ENCODE measurements around the gene PHC1. TPM values are rescaled to one million over a fixed set of nuclear protein-coding genes. Genes with fewer than 3 reads are reported as not detected.
A peak's percentile ranks its signal among the peaks of the same experiment; 100 is the strongest.
"Not testable (repeated sequence)": the region's sequence is repeated elsewhere in the genome, so short reads cannot be mapped to it uniquely, and the experiment has no call there.

PHC1 gene
- total and polyA plus RNA-seq, 5 donors from 2014 or later = 15.5 to 46.6 (median 16.8) TPM

DNA sequence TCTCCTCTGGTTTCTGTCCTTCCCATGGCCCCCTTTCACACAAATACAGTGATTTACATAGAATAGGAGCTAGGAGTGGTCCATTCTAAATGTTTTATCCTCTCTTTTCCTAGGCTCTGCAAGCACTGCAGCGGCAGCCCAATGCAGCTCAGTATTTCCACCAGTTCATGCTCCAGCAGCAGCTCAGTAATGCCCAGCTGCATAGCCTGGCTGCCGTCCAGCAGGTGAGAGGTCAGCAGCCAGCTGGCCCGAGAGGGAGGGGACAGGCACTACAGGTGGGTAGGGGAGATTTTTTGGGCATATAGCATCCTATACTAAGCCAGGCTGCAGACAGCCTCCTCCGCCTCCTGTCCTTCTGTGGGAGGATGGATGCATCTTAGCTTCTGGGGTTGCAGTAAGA is 5.3 kb downstream of the PHC1 start:
- ATAC-seq (ENCODE audit: low read depth in 2 of 2); H3K27me3 ChIP-seq (ENCODE audit: control insufficient read depth, insufficient read depth, low read length); H3K27ac ChIP-seq (ENCODE audit: insufficient read depth, low read length, poor library complexity, severe bottlenecking); H3K4me1 Mint-ChIP-seq; H3K9me3 ChIP-seq (ENCODE audit: control insufficient read depth in 2 of 2, low read length in 2 of 2); H3K4me3 Mint-ChIP-seq; H3K27me3 Mint-ChIP-seq; H3K27ac Mint-ChIP-seq; H3K4me3 ChIP-seq (ENCODE audit: low read depth, low read length); DNase-seq; H3K9me3 Mint-ChIP-seq: not testable (repeated sequence)
- peaks cover 31% of the 10 kb centered on the region for H3K36me3 Mint-ChIP-seq
- Histone ChIP-seq H3K36me3 (ENCODE audit: control insufficient read depth, insufficient read depth, low read length) (peaks cover 35% of the 10 kb centered on the region), H3K4me1 (ENCODE audit: control insufficient read depth, insufficient read depth, low read length, poor library complexity, severe bottlenecking) (peaks cover 18% of the 10 kb centered on the region)

DNA sequence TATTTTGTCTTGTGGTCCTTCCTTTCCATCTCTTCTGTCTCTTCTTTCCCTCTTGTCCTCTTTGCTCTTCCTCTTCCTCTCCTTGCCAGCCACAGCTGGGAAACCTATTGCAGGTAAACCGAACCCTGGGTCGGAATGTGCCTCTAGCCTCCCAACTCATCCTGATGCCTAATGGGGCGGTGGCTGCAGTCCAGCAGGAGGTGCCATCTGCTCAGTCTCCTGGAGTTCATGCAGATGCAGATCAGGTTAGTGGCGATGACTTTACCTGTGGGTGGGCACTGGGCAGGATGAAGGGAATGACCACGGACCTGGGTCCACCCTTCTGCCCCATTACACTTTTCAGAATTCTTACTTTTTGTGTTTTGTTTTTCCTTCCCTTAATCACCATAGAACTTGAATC is 8.2 kb downstream of the PHC1 start:
- ATAC-seq (ENCODE audit: low read depth in 2 of 2) (no peak), DNase-seq (no peak)
- H3K4me3 ChIP-seq (ENCODE audit: low read depth, low read length) = no peak overlapping the region
- Mint-ChIP-seq H3K4me3 (no peak overlapping the region), H3K9me3 (peaks cover 0 to 2% (median 0%) of the 10 kb centered on the region in 7 donors), H3K36me3 (peaks cover 31% of the 10 kb centered on the region), H3K27me3 (no peaks in the 10 kb centered on the region), H3K4me1 (peaks cover 0 to 3% (median 0%) of the 10 kb centered on the region in 4 donors), H3K27ac (peak overlapping the region in 2 of 3 donors; percentile 27 to 64)
- H3K27me3 ChIP-seq (ENCODE audit: control insufficient read depth, insufficient read depth, low read length) = no peaks in the 10 kb centered on the region
- H3K9me3 ChIP-seq (ENCODE audit: control insufficient read depth in 2 of 2, low read length in 2 of 2) = no peaks in the 10 kb centered on the region
- H3K4me1 ChIP-seq (ENCODE audit: control insufficient read depth, insufficient read depth, low read length, poor library complexity, severe bottlenecking) = no peaks in the 10 kb centered on the region
- no peak overlapping the region for H3K27ac ChIP-seq (ENCODE audit: insufficient read depth, low read length, poor library complexity, severe bottlenecking)
- peaks cover 37% of the 10 kb centered on the region for H3K36me3 ChIP-seq (ENCODE audit: control insufficient read depth, insufficient read depth, low read length)

DNA sequence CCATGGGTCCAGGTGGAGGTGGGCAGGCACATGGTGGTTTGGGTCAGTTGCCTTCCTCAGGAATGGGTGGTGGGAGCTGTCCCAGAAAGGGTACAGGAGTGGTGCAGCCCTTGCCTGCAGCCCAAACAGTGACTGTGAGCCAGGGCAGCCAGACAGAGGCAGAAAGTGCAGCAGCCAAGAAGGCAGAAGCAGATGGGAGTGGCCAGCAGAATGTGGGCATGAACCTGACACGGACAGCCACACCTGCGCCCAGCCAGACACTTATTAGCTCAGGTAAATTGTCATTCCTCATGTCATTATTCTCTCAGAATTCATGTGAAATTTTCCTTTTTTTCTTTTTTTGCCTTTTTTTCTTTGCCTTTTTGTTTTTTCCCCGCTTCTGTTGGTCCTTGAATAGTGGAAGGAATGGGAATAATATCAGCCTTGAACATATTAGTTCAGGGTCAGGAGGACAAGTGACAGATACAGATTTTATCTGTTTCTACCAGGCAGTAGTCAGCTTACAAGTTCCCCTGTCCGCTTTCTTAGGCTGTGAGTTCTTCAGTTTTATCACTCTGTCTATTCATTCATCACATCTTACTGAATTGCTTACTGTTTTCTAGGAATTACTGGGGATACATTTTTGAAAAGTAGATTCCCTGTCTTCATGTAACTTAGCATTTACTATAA is 16.5 kb downstream of the PHC1 start:
- not testable (repeated sequence) for ATAC-seq (ENCODE audit: low read depth in 2 of 2); H3K4me3 Mint-ChIP-seq; H3K4me1 Mint-ChIP-seq; DNase-seq; H3K27ac ChIP-seq (ENCODE audit: insufficient read depth, low read length, poor library complexity, severe bottlenecking); H3K27me3 Mint-ChIP-seq; H3K4me1 ChIP-seq (ENCODE audit: control insufficient read depth, insufficient read depth, low read length, poor library complexity, severe bottlenecking); H3K9me3 Mint-ChIP-seq; H3K27ac Mint-ChIP-seq; H3K4me3 ChIP-seq (ENCODE audit: low read depth, low read length); H3K9me3 ChIP-seq (ENCODE audit: control insufficient read depth in 2 of 2, low read length in 2 of 2); H3K27me3 ChIP-seq (ENCODE audit: control insufficient read depth, insufficient read depth, low read length)
- H3K36me3 ChIP-seq (ENCODE audit: control insufficient read depth, insufficient read depth, low read length) = peaks cover 45% of the 10 kb centered on the region
- peaks cover 29% of the 10 kb centered on the region for H3K36me3 Mint-ChIP-seq

DNA sequence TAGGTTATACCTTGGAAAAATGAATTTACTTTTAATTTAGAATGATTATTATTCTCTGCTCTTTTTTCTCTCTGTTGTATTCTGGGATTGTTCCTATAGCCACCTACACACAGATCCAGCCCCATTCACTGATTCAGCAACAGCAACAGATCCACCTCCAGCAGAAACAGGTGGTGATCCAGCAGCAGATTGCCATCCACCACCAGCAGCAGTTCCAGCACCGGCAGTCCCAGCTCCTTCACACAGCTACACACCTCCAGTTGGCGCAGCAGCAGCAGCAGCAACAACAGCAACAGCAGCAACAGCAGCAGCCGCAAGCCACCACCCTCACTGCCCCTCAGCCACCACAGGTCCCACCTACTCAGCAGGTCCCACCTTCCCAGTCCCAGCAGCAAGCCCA is 18.2 kb downstream of the PHC1 start:
- not testable (repeated sequence) for H3K4me1 ChIP-seq (ENCODE audit: control insufficient read depth, insufficient read depth, low read length, poor library complexity, severe bottlenecking); H3K4me3 Mint-ChIP-seq; H3K27ac Mint-ChIP-seq; H3K4me3 ChIP-seq (ENCODE audit: low read depth, low read length); H3K9me3 Mint-ChIP-seq; H3K27ac ChIP-seq (ENCODE audit: insufficient read depth, low read length, poor library complexity, severe bottlenecking); H3K9me3 ChIP-seq (ENCODE audit: control insufficient read depth in 2 of 2, low read length in 2 of 2); H3K27me3 ChIP-seq (ENCODE audit: control insufficient read depth, insufficient read depth, low read length); H3K27me3 Mint-ChIP-seq; DNase-seq; H3K4me1 Mint-ChIP-seq; ATAC-seq (ENCODE audit: low read depth in 2 of 2)
- peaks cover 52% of the 10 kb centered on the region for H3K36me3 ChIP-seq (ENCODE audit: control insufficient read depth, insufficient read depth, low read length)
- peaks cover 40% of the 10 kb centered on the region for H3K36me3 Mint-ChIP-seq

DNA sequence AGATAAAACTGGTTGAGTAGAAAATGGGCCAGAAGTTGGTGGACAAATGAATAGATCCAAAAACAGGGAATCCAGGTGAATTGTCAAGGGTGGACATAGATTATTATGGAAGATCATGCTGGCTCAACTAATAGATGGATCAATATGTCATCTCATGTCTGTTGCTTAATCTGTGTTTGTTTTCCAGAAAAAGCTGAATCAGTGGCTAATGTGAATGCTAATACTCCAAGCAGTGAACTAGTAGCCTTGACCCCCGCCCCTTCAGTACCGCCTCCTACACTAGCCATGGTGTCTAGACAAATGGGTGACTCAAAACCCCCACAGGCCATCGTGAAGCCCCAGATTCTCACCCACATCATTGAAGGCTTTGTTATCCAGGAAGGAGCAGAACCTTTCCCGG is 19.8 kb downstream of the PHC1 start:
- H3K27me3 ChIP-seq (ENCODE audit: control insufficient read depth, insufficient read depth, low read length); DNase-seq; H3K4me1 ChIP-seq (ENCODE audit: control insufficient read depth, insufficient read depth, low read length, poor library complexity, severe bottlenecking); H3K4me3 ChIP-seq (ENCODE audit: low read depth, low read length); H3K9me3 ChIP-seq (ENCODE audit: control insufficient read depth in 2 of 2, low read length in 2 of 2); H3K27me3 Mint-ChIP-seq; H3K4me3 Mint-ChIP-seq; H3K27ac ChIP-seq (ENCODE audit: insufficient read depth, low read length, poor library complexity, severe bottlenecking); ATAC-seq (ENCODE audit: low read depth in 2 of 2); H3K9me3 Mint-ChIP-seq; H3K4me1 Mint-ChIP-seq: not testable (repeated sequence)
- Mint-ChIP-seq H3K36me3 (peaks cover 47% of the 10 kb centered on the region), H3K27ac (peak overlapping the region in 2 of 3 donors; percentile 5 to 58)
- H3K36me3 ChIP-seq (ENCODE audit: control insufficient read depth, insufficient read depth, low read length) = peaks cover 55% of the 10 kb centered on the region

DNA sequence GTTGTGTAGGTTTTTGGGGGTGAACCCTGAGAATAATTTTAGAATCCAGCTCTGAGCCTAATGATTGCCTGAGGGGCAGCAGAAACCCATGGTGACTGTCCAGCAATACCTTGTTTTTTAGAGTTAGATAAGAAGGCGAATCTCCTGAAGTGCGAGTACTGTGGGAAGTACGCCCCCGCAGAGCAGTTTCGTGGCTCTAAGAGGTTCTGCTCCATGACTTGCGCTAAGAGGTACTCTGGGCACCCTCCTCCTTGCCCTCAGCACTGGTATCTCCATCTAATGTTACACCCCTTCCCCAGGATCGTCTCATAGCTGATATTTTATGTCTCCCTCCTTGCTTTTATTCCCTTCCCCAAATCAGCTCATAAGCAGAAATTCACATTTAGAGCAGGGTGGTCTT is 22.4 kb downstream of the PHC1 start:
- Histone ChIP-seq H3K9me3 (ENCODE audit: control insufficient read depth in 2 of 2, low read length in 2 of 2) (no peaks in the 10 kb centered on the region), H3K27ac (ENCODE audit: insufficient read depth, low read length, poor library complexity, severe bottlenecking) (no peak overlapping the region), H3K27me3 (ENCODE audit: control insufficient read depth, insufficient read depth, low read length) (no peaks in the 10 kb centered on the region), H3K4me1 (ENCODE audit: control insufficient read depth, insufficient read depth, low read length, poor library complexity, severe bottlenecking) (no peaks in the 10 kb centered on the region), H3K4me3 (ENCODE audit: low read depth, low read length) (no peak overlapping the region), H3K36me3 (ENCODE audit: control insufficient read depth, insufficient read depth, low read length) (peaks cover 51% of the 10 kb centered on the region)
- Mint-ChIP-seq H3K27me3 (no peaks in the 10 kb centered on the region), H3K4me3 (no peak overlapping the region), H3K4me1 (peaks cover 0 to 4% (median 1%) of the 10 kb centered on the region in 4 donors), H3K36me3 (peaks cover 48% of the 10 kb centered on the region), H3K27ac (peak overlapping the region in 1 of 3 donors; percentile 26), H3K9me3 (no peaks in the 10 kb centered on the region)
- no peak for ATAC-seq (ENCODE audit: low read depth in 2 of 2)
- no peak for DNase-seq

DNA sequence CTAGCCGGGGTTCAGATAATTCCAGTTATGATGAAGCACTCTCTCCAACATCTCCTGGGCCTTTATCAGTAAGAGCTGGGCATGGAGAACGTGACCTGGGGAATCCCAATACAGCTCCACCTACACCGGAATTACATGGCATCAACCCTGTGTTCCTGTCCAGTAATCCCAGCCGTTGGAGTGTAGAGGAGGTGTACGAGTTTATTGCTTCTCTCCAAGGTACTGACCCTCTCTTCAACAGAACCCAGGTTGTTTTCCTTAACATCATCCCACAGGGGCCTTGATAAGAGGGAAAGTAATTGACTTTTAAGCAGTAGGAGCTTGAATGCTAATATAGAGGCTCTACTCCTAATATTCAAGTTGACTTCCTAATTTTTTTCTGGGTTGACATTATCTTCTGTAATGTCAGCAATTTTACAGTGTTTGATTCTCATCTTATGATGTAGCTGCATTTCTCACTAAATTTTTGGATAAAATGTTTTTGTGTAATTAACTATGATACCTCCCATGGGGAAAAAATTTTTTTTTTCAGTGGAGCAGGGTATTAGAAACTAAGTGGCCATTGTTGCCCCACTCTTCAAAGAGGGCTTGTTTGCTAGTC is 23.6 kb downstream of the PHC1 start:
- H3K9me3 Mint-ChIP-seq; DNase-seq; H3K27me3 Mint-ChIP-seq; H3K4me3 ChIP-seq (ENCODE audit: low read depth, low read length); H3K4me1 ChIP-seq (ENCODE audit: control insufficient read depth, insufficient read depth, low read length, poor library complexity, severe bottlenecking); H3K9me3 ChIP-seq (ENCODE audit: control insufficient read depth in 2 of 2, low read length in 2 of 2); H3K27me3 ChIP-seq (ENCODE audit: control insufficient read depth, insufficient read depth, low read length); H3K4me3 Mint-ChIP-seq; H3K27ac ChIP-seq (ENCODE audit: insufficient read depth, low read length, poor library complexity, severe bottlenecking); H3K4me1 Mint-ChIP-seq; ATAC-seq (ENCODE audit: low read depth in 2 of 2): not testable (repeated sequence)
- peak overlapping the region in 1 of 3 donors; percentile 83 for H3K27ac Mint-ChIP-seq
- peaks cover 56% of the 10 kb centered on the region for H3K36me3 ChIP-seq (ENCODE audit: control insufficient read depth, insufficient read depth, low read length)
- peaks cover 51% of the 10 kb centered on the region for H3K36me3 Mint-ChIP-seq
